ENCODE results near the gene CCDC187. TPM values are rescaled to one million over a fixed set of nuclear protein-coding genes. Genes with fewer than 3 reads are reported as not detected.

CCDC187 gene
- total RNA-seq, 4 donors from 2014 or later = 0.40 to 1.1 (median 0.41) TPM; not detected in 1

DNA sequence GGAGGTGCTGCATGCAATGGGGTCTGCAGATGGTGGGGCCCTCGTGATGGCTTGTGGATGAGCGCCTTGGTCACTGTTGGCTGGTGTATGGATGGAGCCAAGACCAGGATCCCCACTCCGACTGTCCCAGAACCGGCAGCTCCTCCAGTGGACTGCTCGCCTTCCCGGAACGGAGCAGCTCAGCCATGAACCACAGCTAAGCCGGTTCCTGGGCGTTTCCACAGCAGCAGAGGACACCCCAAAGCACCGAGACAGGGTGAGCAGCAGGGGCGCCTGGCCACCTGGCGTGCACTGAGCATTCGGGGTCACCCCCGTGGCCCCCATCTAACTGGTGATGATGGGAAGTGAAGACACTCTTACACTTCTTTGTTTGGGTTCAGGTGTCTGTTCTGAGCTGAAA, 26.1 kb downstream of the CCDC187 start:
- no peak for DNase-seq
- H3K27me3 ChIP-seq = peaks cover 14% of the 10 kb centered on the region
- intact Hi-C loops (cut with DNase I; ENCODE audit: low total_unique reads) (no loop called here), in situ Hi-C loops (cut with MboI; ENCODE audit: low pct_ligation_motif_present in 1 of 4, low pct_unique_long_range_greater_than_20kb in 1 of 4, low sequenced_read_pairs in 3 of 4) (loop anchor here in 1 of 4 donors (10.0 kb wide), 1 partner anchor 113 kb away; no protein-coding TSS in a partner anchor)
- H3K4me3 ChIP-seq = no peak overlapping the region
- TF ChIP-seq CTCF (IDR thresholded peaks at IDR 0.05) (no peak), POLR2AphosphoS5 (IDR thresholded peaks at IDR 0.05) (no peak), POLR2A (IDR thresholded peaks at IDR 0.05) (no peak), EP300 (IDR thresholded peaks at IDR 0.05; ENCODE audit: low read depth) (no peak)
- H3K9me3 ChIP-seq = no peaks in the 10 kb centered on the region
- no peaks in the 10 kb centered on the region for H3K36me3 ChIP-seq
- 77% methylated on average over 14 of the region's 14 CpGs; no CpG with 5 or more reads in 1 of the 2 donors for WGBS, 2 donors (ENCODE audit: low coverage in 1 of 2)
- H3K27ac ChIP-seq = no peak overlapping the region
- no peaks in the 10 kb centered on the region for H3K4me1 ChIP-seq

DNA sequence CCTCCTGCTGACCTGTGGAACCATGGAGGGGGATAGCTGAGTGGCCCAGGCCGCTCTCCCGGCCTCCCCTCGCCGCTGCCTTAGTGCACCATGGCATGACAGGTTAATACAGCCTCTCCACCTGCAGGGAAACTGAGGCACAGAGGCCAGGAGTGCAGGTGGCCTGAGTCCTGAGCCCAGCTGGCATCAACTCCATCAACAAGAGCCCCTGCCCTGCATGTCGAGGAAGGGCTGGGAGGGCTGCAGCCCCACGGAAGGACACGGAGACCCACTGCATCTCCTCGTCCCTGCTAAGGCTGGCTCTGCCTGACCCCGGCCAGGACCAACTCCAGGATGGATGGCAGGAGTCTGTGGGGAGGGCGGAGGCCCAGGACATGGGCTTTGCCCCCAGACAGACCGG, 27.2 kb downstream of the CCDC187 start:
- 62% methylated on average over 7 of the region's 11 CpGs; no CpG with 5 or more reads in 1 of the 2 donors for WGBS, 2 donors (ENCODE audit: low coverage in 1 of 2)
- intact Hi-C loops (cut with DNase I; ENCODE audit: low total_unique reads) (no loop called here), in situ Hi-C loops (cut with MboI; ENCODE audit: low pct_ligation_motif_present in 1 of 4, low pct_unique_long_range_greater_than_20kb in 1 of 4, low sequenced_read_pairs in 3 of 4) (loop anchor here in 1 of 4 donors (10.0 kb wide), 1 partner anchor 112 kb away; no protein-coding TSS in a partner anchor)
- no peak for DNase-seq
- no peaks in the 10 kb centered on the region for H3K4me1 ChIP-seq
- no peak overlapping the region for H3K27ac ChIP-seq
- H3K27me3 ChIP-seq = peaks cover 14% of the 10 kb centered on the region
- no peak for TF ChIP-seq EP300 (IDR thresholded peaks at IDR 0.05; ENCODE audit: low read depth)
- TF ChIP-seq POLR2A (IDR thresholded peaks at IDR 0.05) = no peak
- TF ChIP-seq POLR2AphosphoS5 (IDR thresholded peaks at IDR 0.05) = no peak
- no peak for TF ChIP-seq CTCF (IDR thresholded peaks at IDR 0.05)
- H3K9me3 ChIP-seq = no peaks in the 10 kb centered on the region
- no peaks in the 10 kb centered on the region for H3K36me3 ChIP-seq
- no peak overlapping the region for H3K4me3 ChIP-seq

DNA sequence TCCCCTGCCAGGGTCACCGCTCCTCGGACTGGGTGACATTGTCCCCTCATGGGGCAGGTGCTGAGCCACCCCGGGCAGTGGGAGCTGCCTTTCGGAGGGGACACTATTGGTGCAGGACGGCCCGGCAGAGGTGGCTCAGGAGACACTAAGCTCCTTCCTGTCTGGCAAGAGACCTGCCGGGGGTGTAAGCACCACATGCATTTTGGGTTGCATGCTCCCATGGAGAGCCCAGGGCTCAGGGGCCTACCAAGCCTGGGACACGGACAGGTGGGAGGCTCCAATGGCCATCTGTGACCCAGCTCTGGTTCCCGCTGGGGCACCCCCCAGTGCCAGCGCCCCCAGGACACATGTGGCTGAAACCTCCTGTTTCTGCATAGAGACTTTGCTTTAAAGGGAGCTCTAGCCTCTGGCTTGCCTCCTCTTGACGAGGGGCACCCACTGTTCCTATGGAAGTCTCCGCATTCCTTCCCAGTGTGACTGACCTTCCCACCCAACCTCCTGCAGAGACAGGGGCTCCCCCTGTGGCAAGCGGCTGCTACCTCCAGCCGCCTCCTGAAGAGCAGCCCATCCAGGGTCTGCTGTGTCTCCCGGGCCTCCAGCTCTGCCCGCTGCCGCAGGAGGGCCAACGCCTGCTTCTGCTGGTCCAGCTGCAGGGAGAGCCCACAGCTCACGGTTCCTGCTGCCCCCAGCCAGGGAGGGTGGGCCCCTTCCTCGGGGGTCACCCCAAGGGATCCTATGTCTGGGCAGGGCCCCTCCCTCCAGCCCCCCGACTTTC, 28.1 kb downstream of the CCDC187 start:
- H3K27me3 ChIP-seq = peaks cover 14% of the 10 kb centered on the region
- in situ Hi-C loops (cut with MboI; ENCODE audit: low pct_ligation_motif_present in 1 of 4, low pct_unique_long_range_greater_than_20kb in 1 of 4, low sequenced_read_pairs in 3 of 4) = loop anchor here in 1 of 4 donors (10.0 kb wide), 1 partner anchor 111 kb away; no protein-coding TSS in a partner anchor
- DNase-seq = no peak
- intact Hi-C loops (cut with DNase I; ENCODE audit: low total_unique reads) = no loop called here
- no peak overlapping the region for H3K4me3 ChIP-seq
- H3K9me3 ChIP-seq = no peaks in the 10 kb centered on the region
- TF ChIP-seq POLR2A (IDR thresholded peaks at IDR 0.05) (no peak), EP300 (IDR thresholded peaks at IDR 0.05; ENCODE audit: low read depth) (no peak), CTCF (IDR thresholded peaks at IDR 0.05) (no peak)
- H3K27ac ChIP-seq = no peak overlapping the region
- no peaks in the 10 kb centered on the region for H3K36me3 ChIP-seq
- no peaks in the 10 kb centered on the region for H3K4me1 ChIP-seq
- 61% methylated on average over 20 of the region's 21 CpGs; no CpG with 5 or more reads in 1 of the 2 donors for WGBS, 2 donors (ENCODE audit: low coverage in 1 of 2)

- 72% methylated on average over 28 of the region's 28 CpGs; no CpG with 5 or more reads in 1 of the 2 donors for WGBS, 2 donors (ENCODE audit: low coverage in 1 of 2)
- TF ChIP-seq POLR2A (IDR thresholded peaks at IDR 0.05) (no peak), CTCF (IDR thresholded peaks at IDR 0.05) (no peak), EP300 (IDR thresholded peaks at IDR 0.05; ENCODE audit: low read depth) (no peak), POLR2AphosphoS5 (IDR thresholded peaks at IDR 0.05) (no peak)
- no peak overlapping the region for H3K4me3 ChIP-seq
- intact Hi-C loops (cut with DNase I; ENCODE audit: low total_unique reads) = no loop called here
- H3K9me3 ChIP-seq = no peaks in the 10 kb centered on the region
- H3K4me1 ChIP-seq = no peaks in the 10 kb centered on the region
- in situ Hi-C loops (cut with MboI; ENCODE audit: low pct_ligation_motif_present in 1 of 4, low pct_unique_long_range_greater_than_20kb in 1 of 4, low sequenced_read_pairs in 3 of 4) = loop anchor here in 1 of 4 donors (10.0 kb wide), 1 partner anchor 110 kb away; no protein-coding TSS in a partner anchor
- H3K36me3 ChIP-seq = no peaks in the 10 kb centered on the region
- no peak for DNase-seq
- H3K27me3 ChIP-seq = peaks cover 14% of the 10 kb centered on the region
- no peak overlapping the region for H3K27ac ChIP-seq
Observed at GRCh38 chr9:136274786-136275654, 28.9 kb downstream of the CCDC187 start.

All from transverse colon (tissue), 4 donors.